ENCODE measurements around the gene FNDC3B. TPM values are rescaled to one million over a fixed set of nuclear protein-coding genes. Genes with fewer than 3 reads are reported as not detected.

FNDC3B gene
- total RNA-seq, 1 donor from 2014 or later, result 204 TPM

DNA sequence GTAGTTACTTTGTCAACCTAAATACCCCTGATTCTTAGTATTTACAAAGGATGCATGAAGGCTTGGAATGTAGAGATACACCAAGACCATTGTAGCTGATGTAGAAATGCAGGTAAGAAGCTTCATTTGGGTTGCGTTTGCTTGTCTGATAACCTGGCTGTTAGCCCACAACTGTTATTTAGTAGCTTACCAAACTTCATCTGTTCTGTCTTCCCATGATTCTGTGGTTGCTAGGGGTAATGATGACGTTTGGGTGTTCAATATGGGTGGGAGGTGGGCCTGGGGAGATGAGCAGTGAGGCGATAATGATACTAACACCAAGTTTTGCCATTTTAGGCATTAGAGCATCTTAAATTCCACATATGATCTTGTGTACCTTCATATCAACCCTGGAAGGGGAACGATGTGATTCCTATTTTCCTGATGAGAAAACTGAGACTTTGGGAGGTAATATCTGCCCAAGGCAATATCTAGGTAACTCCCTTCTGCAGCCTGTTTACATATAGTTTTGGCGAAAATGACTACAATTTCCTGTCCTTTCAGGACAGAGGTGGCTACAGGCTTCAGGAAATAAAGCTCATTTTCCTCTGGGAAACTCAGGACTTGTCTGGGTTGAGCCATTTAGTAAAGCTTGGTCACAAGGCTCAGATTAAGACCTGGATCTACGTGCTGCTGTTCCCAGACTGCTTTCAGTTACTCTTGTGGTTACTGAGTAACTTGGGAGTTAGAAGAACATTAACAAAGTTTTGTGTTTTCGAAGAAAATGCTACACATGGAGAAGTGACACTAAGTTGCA is 26.8 kb downstream of the FNDC3B start:
- peaks cover 62% of the 10 kb centered on the region for H3K4me1 Mint-ChIP-seq (ENCODE audit: unreplicated experiment)
- no peak for TF ChIP-seq CTCF (IDR thresholded peaks at IDR 0.05; ENCODE audit: unreplicated experiment)
- peak overlapping the region; percentile 84 for H3K27ac Mint-ChIP-seq (ENCODE audit: unreplicated experiment)
- no peaks in the 10 kb centered on the region for H3K9me3 Mint-ChIP-seq (ENCODE audit: unreplicated experiment)
- peaks cover 32% of the 10 kb centered on the region for H3K36me3 Mint-ChIP-seq (ENCODE audit: low read depth, unreplicated experiment)
- H3K4me3 Mint-ChIP-seq (ENCODE audit: unreplicated experiment), result peak overlapping the region; percentile 17
- peaks cover 3% of the 10 kb centered on the region for H3K27me3 Mint-ChIP-seq (ENCODE audit: unreplicated experiment)
- no peak for DNase-seq (ENCODE audit: low spot score)

DNA sequence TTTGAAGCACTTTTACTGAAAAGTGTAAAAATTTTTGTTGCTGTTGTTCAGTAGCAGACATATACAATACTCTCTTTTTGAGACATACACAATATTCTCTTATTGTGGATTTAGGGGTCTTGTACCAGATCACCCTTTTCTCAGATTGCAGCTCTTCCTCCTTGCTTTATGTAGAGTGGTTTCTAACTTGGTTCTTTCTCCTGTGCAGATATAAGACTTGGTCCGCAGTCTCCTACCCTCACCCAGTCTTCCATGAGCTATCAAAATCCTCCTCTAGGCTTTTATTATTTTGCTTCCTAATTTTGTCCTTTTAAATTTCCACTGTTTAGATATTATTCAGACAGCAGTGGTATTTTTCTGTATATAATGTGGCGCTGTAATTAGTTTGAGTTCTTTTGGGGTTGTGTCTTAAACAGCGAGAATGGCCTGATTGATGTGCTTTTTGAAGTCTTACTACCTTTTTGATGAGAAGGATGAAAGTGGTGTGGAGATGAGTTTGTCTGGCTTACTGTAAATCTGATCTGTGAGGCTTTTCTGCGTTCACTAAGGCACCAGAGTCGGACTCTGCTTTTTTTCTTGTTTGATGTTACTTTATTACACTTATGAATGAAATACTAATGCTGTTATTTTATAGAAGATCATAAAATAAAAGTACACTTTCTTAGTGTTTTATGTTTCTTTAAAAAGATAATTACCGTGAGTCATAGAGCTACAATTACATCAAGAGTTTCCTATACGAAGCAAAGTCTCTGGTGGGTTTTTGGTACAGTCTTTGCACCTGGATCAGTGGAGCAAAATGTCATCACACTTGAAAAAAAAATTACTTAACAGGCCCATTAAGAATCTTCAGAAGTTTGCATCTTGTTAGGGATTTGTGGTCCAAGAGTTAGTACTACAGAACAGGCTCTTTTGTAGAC is 27.8 kb downstream of the FNDC3B start:
- Mint-ChIP-seq H3K4me1 (ENCODE audit: unreplicated experiment) (peaks cover 59% of the 10 kb centered on the region), H3K27ac (ENCODE audit: unreplicated experiment) (peak overlapping the region; percentile 59), H3K4me3 (ENCODE audit: unreplicated experiment) (no peak overlapping the region), H3K36me3 (ENCODE audit: low read depth, unreplicated experiment) (peaks cover 32% of the 10 kb centered on the region), H3K27me3 (ENCODE audit: unreplicated experiment) (peaks cover 5% of the 10 kb centered on the region), H3K9me3 (ENCODE audit: unreplicated experiment) (no peaks in the 10 kb centered on the region)
- no peak for TF ChIP-seq CTCF (IDR thresholded peaks at IDR 0.05; ENCODE audit: unreplicated experiment)
- no peak for DNase-seq (ENCODE audit: low spot score)

GRCh38 chr3:172067837-172068440 is 28.6 kb downstream of the FNDC3B start:
- Mint-ChIP-seq H3K27ac (ENCODE audit: unreplicated experiment) (no peak overlapping the region), H3K27me3 (ENCODE audit: unreplicated experiment) (peaks cover 5% of the 10 kb centered on the region), H3K4me3 (ENCODE audit: unreplicated experiment) (peak overlapping the region; percentile 32), H3K4me1 (ENCODE audit: unreplicated experiment) (peaks cover 51% of the 10 kb centered on the region), H3K36me3 (ENCODE audit: low read depth, unreplicated experiment) (peaks cover 27% of the 10 kb centered on the region), H3K9me3 (ENCODE audit: unreplicated experiment) (no peaks in the 10 kb centered on the region)
- DNase-seq (ENCODE audit: low spot score), result no peak
- TF ChIP-seq CTCF (IDR thresholded peaks at IDR 0.05; ENCODE audit: unreplicated experiment), result no peak

DNA sequence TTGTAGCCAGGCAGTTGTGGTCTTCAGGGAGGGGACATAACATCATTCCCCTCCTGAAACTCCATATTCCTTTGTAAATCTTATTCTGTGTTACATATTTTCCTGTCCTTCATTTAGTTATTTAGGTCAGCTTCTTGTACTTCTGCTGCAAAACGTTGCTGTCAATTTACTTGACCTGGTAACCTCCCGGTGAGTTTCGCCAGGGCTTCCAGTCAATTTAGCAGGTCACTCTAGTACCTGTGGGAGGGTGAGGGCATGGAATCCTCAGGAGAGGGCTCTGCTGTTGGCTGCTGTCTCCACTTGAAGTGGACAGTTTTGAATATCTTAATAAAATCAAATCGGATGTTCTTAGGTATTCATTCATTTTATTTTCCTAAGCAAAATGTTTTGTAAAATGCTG is 29.6 kb downstream of the FNDC3B start:
- no peak for DNase-seq (ENCODE audit: low spot score)
- Mint-ChIP-seq H3K4me3 (ENCODE audit: unreplicated experiment) (no peak overlapping the region), H3K27ac (ENCODE audit: unreplicated experiment) (peak overlapping the region; percentile 41), H3K9me3 (ENCODE audit: unreplicated experiment) (no peaks in the 10 kb centered on the region), H3K4me1 (ENCODE audit: unreplicated experiment) (peaks cover 50% of the 10 kb centered on the region), H3K27me3 (ENCODE audit: unreplicated experiment) (peaks cover 5% of the 10 kb centered on the region), H3K36me3 (ENCODE audit: low read depth, unreplicated experiment) (peaks cover 20% of the 10 kb centered on the region)
- no peak for TF ChIP-seq CTCF (IDR thresholded peaks at IDR 0.05; ENCODE audit: unreplicated experiment)

Measured in endothelial cell (in vitro differentiated cells).